Posterior vena cava (tissue), 2 donors: ENCODE measurements around the gene HECTD4. TPM values are rescaled to one million over a fixed set of nuclear protein-coding genes. Genes with fewer than 3 reads are reported as not detected.
"Not testable (repeated sequence)": the region's sequence is repeated elsewhere in the genome, so short reads cannot be mapped to it uniquely, and the experiment has no call there.

Experiments
- DNase-seq: peaks from one replicate; pipeline ENCODE4 v3.0.0-alpha.2; 2020; ENCODE audit warnings: low spot score
- intact Hi-C, 2 donors: fragments of 100-400 bp; cut with DNase I; formaldehyde crosslinking; loops; one replicate each; pipeline versions ENCODE4 v1.14.1 to v1.14.2; 2022 to 2023
- total RNA-seq, 2 donors: library from RNA; stranded (reverse); fragmentation: NEBNext Ultra II Directional; extraction: Animal tissue kit (Norgen Biotek cat#: 25700); gene quantifications; one replicate each; pipeline ENCODE4 v1.2.1, GENCODE V29; 2021
- donor health status: DM: yes; HTN: yes; CAD: no.
- donor health status: DM: yes; HTN: yes; CAD: no.

Gene HECTD4
- total RNA-seq, 2 donors from 2014 or later = 46.7 to 47.9 TPM

DNA sequence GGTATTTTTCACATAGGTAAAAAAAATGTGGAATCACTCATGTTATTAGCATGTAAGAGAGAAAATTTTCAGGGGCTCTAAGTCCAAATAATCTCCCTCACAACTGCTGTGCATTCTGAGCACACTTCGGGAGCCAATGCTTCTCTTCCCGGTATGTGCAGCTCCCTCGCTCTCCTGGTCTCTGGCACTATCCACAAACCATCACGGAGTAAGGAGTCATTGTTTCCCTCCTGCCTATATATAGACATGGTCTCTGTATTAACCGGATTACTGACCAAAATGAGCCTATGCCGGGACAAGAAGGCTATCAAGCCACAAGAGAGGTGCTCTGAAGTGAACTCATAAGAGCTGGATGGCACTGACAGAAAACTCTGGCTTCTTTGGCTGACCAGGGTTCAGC lies 13.4 kb downstream of the HECTD4 start:
- intact Hi-C loops = no loop called here
- DNase-seq = no peak

DNA sequence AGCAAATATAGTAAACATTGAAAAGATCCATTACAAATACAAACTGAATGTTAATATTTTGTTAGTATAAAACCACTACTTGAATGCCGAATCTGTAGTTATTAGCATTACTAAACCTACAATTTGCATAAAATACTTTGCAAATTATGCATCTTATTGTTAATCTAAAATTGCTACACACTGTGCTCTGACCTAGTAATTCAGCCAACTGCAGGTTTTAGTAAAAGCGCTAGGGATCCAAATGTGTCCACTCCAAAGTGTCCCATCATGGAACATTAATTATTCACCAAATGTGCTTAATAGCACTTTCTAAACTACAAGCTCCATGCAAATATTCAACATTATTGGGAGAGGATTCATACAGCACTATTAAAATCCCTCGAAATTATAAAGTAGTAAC lies 14.3 kb downstream of the HECTD4 start:
- intact Hi-C loops = no loop called here
- DNase-seq = no peak

DNA sequence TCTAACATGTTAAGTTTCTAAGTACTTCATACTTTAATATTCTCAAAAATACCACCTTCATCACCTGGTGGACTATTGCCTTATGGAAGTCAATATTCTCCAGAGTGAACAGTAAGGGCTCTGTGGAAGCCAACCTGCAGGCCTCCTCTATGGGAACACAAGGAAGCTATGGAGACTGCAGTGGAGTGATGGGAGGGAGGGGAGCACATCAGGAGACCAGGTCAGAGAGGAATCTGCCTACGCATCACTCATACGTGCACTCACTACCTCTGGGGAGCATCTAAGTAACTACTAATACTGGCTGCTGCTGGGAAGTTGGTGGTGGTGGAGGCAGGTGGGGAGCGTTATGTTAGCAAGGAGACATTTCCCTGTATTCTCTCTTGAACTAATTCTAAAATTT lies 19.9 kb downstream of the HECTD4 start:
- DNase-seq = no peak
- intact Hi-C loops = no loop called here

DNA sequence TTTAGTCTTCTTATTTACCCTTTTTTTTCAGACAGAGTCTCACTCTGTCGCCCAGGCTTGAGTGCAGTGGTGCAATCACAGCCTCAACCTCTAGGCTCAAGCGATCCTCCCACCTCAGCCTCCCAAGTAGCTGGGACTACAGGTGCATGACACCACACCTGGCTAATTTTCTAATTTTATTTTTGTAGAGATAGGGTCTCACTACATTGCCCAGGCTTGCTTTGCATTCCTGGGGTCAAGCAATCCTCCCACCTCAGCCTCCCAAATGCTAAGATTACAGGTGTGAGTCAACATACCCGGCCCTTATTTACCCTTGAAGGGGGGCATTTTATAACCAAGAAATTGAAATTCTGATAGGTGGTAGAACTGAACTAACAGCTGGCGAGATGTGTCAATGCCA lies 21.0 kb downstream of the HECTD4 start:
- intact Hi-C loops = no loop called here
- no peak for DNase-seq

DNA sequence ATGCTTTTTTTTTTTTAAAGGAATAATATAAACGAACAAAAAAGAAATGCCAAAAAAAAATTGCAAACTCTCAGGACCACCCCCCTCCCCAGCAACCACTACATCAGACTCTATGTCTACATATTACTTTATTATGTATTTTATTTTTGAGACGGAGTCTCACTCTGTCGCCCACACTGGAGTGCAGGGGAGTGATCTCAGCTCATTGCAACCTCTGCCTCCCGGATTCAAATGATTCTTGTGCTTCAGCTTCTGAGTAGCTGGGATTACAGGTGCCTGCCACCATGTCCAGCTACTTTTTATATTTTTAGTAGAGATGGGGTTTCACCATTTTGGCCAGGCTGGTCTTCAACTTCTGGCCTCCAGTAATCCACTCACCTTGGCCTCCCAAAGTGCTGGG lies 22.9 kb downstream of the HECTD4 start:
- no peak for DNase-seq
- intact Hi-C loops = no loop called here

DNA sequence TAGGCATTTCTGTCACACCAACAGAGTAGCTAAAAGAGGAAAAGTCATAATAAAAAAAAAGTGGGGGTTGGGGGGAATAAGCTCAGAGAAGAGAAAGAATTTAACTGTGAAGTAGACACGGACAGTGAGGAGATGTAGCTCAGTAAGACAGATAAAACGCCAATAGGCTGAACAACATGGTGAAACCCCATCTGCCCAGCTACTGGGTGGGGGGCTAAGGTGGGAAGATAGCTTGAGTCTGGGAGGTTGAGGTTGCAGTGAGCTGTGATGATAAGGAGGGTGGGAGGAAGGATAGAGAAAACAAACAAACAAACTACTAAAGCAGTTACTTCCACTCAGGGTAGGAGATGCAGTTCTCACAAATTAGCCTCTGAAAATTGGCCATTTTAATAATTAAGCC lies 25.0 kb downstream of the HECTD4 start:
- DNase-seq = no peak
- intact Hi-C loops = no loop called here

DNA sequence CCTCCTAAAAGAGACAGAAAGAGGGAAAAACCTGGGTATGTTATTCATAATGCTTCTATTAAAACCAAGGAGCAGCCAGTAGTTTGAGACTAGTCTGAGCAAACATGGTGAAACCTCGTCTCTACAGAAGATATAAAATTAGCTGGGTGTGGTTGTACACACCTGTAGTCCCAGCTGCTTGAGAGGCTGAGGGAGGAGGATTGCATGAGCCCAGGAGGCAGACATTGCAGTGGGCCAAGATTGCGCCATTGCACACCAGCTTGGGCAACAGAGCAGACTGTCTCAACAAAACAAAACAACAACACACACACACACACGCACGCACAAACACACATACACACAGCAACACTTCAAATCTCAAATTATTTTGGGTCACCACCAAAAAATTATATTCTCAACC lies 27.8 kb downstream of the HECTD4 start:
- no peak for DNase-seq
- intact Hi-C loops = no loop called here

DNA sequence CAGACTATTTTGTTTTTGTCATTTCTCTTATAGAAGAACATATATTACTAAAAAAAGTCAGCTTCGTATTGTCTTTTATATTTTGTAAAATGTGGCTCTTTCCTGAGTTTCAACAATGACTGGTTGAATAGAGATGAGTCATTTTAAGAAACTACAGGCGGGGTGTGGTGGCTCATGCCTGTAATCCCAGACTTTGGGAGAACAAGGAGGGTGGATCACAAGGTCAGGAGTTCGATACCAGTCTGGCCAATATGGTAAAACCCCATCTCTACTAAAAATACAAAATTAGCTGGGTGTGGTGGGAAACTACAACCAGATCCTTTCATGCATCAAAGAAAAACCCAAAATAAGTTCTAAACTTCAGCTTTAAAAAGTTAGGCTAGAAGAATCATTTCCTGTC lies 28.8 kb downstream of the HECTD4 start:
- no peak for DNase-seq
- intact Hi-C loops = no loop called here

DNA sequence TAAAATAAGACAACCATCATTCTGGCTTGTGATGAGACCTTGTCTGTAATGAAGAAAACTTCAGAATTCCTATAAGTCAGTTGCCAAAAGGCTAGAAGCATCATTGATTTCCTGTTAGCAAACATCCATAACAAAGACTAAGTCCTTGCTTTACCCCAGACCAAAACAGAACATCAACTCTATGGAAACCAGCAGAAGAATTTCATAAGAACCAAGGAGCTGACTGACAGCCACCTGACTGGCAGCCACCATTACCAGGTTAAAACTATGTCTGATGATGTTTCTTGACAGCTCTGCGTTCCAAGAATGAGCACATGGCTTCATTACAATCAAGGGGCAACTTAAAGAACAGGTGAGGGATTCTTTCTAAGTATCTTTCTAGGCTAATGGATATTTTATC lies 29.3 kb downstream of the HECTD4 start:
- DNase-seq = no peak
- intact Hi-C loops = no loop called here

DNA sequence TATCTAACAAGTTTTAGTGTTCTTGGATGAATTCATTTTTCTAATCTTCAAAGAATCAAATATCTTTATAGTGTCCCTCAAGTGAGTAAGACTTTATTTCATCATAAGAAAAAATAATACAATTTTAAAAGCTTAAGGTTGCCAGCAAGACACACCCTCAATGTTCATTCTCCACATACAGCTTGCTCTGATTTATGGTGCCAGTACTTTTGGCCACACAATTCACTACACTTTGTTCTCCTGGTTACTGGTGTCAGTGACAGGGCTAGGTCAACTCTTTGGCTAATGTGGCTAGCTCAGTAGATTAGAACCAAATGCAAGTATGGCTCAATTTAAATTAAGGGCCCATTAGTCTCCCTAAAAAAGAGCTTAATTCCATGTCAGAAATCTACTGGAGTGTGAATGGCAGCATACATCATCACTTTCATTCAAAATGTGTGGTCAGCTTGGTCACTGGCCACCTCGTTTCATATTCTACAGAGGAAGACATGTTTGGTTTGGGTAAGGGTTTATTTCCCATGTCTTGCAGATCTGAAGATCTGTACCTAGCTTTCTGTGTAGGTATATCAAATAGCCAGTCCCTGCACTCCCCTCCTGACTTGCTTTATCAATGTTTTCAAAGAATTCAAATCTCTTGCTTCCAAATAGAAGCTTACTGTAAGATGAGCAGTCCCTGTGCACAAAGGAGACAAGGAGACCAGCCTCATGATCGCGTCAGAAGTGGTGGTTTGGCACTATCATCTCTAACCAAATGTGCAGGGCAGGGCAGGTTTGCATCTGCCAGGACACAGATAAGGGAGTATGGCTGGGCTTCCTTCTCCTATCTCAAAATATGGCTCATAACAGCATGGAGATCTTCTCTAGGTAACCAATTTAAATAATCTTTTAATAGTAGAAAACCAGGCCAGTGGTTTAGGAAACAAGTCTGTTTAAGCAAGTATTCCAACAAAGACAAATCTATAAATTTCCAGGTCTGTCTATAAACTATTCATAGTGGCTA lies 31.3 kb downstream of the HECTD4 start:
- intact Hi-C loops = no loop called here
- no peak for DNase-seq

DNA sequence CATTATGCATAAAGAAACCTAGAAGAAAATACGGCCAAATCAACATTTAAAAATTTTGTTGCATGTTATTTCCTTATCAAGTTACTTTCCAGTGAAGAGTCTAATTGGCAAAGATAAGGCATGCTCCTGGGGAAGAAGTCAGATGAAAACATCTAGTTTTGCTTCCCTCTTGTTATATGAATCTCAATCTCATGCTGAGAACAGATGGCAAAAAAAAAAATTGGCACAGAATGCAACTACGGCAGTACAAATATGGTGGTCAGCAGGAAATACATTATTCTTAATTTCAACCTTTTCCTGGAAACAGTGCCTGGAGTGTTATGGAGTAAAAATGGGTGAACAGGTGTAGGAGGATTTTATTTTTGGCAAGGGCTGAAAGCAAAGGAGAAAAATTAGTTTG lies 32.8 kb downstream of the HECTD4 start:
- intact Hi-C loops = no loop called here
- no peak for DNase-seq

DNA sequence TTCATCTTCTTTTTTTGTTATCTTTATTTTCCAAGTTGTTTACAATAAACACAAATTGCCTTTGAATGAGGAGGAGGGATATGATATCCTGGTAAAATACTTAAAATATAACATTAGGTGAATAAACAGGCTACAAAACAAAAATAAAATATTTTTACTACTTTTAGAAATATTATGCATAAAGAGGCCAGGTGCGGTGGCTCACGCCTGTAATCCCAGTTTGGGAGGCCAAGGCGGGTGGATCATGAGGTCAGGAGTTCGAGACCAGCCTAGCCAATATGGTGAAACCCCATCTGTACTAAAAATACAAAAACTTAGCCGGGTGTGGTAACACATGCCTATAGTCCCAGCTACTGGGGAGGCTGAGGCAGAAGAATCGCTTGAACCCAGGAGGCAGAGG lies 33.3 kb downstream of the HECTD4 start:
- intact Hi-C loops, DNase-seq: not testable (repeated sequence)

DNA sequence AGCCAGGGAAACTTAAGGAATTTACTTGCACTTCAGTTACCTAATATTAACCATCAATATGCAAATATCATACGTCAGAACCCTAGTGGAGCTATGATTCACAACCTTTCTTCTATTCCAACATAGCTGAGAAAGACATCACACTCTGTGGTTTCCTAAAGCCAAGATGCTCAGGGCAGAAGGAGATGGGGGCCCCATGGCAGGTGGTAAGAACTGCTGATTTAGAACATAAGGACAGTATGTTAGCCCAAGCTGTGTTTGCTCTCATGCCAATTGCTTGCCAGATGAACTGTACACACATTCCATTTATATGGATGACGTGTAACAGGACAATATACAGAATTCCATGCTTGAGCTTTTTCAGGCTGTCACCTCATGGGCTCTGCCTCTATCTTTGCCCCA lies 34.6 kb downstream of the HECTD4 start:
- intact Hi-C loops = no loop called here
- no peak for DNase-seq

DNA sequence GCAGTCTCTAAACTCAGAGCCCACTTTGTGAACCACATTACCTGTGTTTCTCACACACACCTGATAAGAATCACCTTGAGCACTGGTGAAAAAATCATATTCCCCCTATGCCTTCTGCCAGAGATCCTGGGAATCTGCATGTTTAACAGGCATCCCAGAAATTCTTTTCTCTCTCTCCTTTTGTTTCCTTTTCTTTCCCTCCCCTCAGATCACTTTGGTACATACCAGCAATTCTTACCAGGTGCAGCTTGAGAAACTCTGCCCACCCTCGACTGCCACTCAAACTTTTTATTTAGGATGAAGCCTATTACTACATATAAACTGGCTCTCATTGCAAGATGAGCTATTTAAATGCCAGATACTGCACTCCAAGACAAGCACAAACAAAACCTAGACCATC lies 36.0 kb downstream of the HECTD4 start:
- no peak for DNase-seq
- intact Hi-C loops = no loop called here

DNA sequence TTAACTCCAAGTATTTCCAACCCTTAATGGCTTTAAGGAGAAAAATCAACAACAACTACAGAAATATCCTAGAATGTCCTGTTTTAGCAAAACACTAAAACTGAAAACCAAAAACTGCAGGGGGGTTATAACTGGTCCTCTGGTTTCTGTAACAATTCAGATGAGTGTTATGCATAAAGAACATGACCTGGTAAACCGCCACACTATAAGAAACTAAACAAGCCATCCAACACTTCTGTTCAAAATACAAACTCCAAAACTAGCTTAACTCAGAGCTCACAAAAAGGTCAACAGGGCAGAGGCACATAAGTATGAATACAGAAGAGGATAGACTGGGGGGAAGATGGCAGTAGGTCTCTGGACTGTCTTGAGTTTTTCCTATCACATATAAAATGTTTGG lies 38.0 kb downstream of the HECTD4 start:
- DNase-seq = no peak
- intact Hi-C loops = no loop called here

DNA sequence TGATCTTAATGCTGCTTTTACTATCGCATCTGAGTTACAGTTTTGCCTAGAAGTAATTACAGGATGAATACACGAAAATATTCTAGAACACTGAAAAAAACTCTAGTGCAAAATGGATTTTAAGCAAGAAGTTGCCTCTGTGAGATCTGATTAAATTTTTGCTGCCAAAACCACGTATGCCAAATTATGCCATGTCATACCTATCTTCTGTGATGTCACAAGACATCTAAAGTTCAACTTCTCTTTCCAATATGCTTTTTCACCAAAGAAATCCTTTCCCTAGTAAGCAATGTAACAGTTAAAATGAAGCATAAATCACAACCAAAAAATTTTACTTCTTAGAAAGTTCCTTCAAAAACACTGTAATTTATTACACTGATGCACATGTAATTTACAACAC lies 39.6 kb downstream of the HECTD4 start:
- no peak for DNase-seq
- intact Hi-C loops = no loop called here

DNA sequence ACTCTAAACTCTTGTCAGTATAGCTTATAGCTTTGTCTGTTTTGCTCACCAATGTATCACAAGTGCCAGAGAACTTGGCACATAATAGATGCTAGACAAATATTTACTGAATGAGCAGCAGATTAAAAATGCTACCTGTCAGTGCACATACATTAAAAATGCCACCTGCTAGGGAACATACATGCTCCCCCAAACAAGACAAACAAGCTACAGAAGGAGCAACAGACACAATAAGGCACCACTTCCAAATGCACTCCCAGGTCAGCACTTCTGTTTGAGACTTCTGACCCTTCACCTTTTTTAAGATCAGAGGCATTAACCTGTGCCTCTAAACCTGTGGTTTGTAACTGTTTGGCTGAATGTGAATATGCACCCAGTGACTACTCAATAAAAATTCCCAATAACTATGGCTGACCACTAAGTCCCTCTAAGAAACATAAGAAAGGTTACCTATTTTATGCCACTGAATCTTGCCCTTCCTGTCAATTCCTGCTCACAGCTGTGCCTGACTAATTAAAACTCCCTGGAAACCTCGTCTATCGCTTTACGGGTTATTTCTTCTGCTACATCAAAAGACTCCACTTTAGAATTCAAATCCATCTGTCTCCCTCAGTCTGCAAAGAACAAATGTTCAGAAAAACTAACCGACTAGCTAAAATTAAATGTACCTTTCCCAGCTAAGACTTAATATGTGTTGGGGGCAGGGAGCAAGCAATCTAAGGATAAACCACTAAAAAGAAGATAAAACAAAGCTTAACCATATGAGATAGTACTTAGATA lies 41.0 kb downstream of the HECTD4 start:
- intact Hi-C loops = no loop called here
- DNase-seq = no peak

DNA sequence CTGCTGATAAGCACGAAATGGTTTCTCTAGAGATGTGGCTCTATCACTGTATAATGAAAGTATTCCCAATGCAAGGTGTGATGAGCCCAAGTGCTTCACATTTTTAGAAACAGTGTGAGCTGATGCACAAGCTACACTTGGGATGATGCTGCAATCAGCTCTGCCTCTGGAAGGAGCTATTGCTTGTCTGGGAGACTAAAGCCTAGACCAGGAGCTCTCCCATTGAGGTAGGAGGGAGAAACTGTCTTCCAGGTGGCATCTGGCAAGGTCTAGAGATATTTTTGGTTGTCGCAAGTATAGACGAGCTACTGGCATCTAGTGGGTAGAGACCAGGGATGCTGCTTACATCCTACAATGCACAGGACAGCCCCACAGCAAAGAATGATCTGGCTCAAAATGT lies 42.0 kb downstream of the HECTD4 start:
- intact Hi-C loops = no loop called here
- DNase-seq = no peak

DNA sequence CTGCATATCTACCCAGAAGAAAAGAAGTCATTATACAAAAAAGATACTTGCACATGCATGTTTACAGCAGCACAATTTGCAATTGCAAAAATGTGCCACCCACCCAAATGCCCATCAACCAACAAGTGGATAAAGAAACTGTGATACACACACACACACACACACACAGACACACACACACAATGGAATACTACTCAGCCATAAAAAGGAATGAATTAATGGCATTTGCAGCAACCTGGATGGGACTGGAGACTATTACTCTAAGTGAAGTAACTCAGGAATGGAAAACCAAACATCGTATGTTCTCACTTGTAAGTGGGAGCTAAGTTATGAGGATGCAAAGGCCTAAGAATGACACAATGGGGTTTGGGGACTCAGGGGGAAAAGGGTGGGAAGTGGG lies 47.2 kb downstream of the HECTD4 start:
- DNase-seq = not testable (repeated sequence)
- intact Hi-C loops = loop anchor here in 1 of 2 donors (10.0 kb wide), 1 partner anchor 1600 kb away; no protein-coding TSS in a partner anchor

DNA sequence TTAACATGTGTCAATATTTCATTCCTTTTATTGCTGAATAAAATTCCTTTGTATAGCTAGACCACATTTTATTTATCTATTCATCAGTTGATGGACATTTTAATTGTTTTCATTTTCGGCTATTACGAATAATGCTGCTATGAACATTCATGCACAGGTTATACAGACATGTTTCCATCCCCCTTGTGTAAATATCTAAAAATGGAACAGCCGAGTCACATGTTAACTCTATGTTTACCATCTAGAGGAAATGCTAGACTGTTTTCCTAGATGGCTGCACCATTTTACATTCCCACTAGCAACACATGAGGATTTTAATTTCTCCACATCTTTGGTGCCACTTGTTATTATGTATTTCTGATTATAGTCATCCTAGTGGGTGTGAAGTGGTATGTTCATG lies 49.2 kb downstream of the HECTD4 start:
- intact Hi-C loops = loop anchor here in 1 of 2 donors (10.0 kb wide), 1 partner anchor 1598 kb away; no protein-coding TSS in a partner anchor

More for the DNA sequence above, 49.2 kb downstream of the HECTD4 start:
- DNase-seq = no peak
